OCI-LY3 (cell line): ENCODE results near the gene ELOVL1.

Experiments
- H2AFZ ChIP-seq: fragments of 200-600, 300-600 bp; shearing (Covaris generic); 2 replicates; pipeline ENCODE4 v1.6.0; 2014; ENCODE audit warnings: antibody characterized with exemption, low read depth, low read length
- H3K27ac ChIP-seq: fragments of 200-600, 300-600 bp; sonication (generic); 2 replicates; pipeline ENCODE4 v1.5.1; 2014; ENCODE audit warnings: mild to moderate bottlenecking, low read length, moderate library complexity, mixed read lengths
- H3K27me3 ChIP-seq: fragments of 200-600, 300-600 bp; sonication (generic); 2 replicates; pipeline ENCODE4 v1.6.1; 2014; ENCODE audit warnings: low read depth, low read length, mixed read lengths
- H3K36me3 ChIP-seq: fragments of 200-600, 300-600 bp; sonication (generic); replicated peaks from 2 replicates; pipeline ENCODE3; 2014; ENCODE audit warnings: low read depth, low read length, mixed read lengths
- H3K4me1 ChIP-seq: fragments of 300-600, 200-600 bp; sonication (generic); 2 replicates; pipeline ENCODE4 v1.6.1; 2014; ENCODE audit warnings: low read length, mixed read lengths
- H3K4me2 ChIP-seq: fragments of 200-600, 300-600 bp; sonication (generic); 2 replicates; pipeline ENCODE4 v1.6.1; 2014; ENCODE audit warnings: low read length, mixed read lengths
- H3K4me3 ChIP-seq: fragments of 300-600, 200-600 bp; sonication (generic); 2 replicates; pipeline ENCODE4 v1.5.1; 2014; ENCODE audit warnings: antibody characterized with exemption, mild to moderate bottlenecking, low read length, moderate library complexity
- H3K79me2 ChIP-seq: fragments of 300-600, 200-600 bp; shearing (Covaris generic); 2 replicates; pipeline ENCODE4 v1.6.1; 2014; ENCODE audit warnings: mild to moderate bottlenecking, low read length, mixed read lengths
- H3K9ac ChIP-seq: fragments of 300-600, 200-600 bp; shearing (Covaris generic); 2 replicates; pipeline ENCODE4 v1.6.0; 2014; ENCODE audit warnings: mild to moderate bottlenecking, low read length, moderate library complexity
- H3K9me3 ChIP-seq: fragments of 200-600, 300-600 bp; shearing (Covaris generic); 2 replicates; pipeline ENCODE4 v1.6.1; 2014; ENCODE audit warnings: low read length, mixed read lengths; ENCODE audit not compliant: insufficient read depth
- H4K20me1 ChIP-seq: fragments of 200-600, 300-600 bp; sonication (generic); 2 replicates; pipeline ENCODE4 v1.6.1; 2016; ENCODE audit warnings: low read length, mixed read lengths; ENCODE audit not compliant: insufficient read depth
- EZH2phosphoT487 ChIP-seq: fragments of 200-600 bp; shearing (Covaris generic); IDR thresholded peaks from 2 replicates; pipeline ENCODE4 v1.6.1; 2018; ENCODE audit warnings: antibody characterized with exemption, mixed run types, low read depth
- TF ChIP-seq, protein P1 (sequence below): fragments of 200-600, 300-600 bp; sonication (generic); IDR thresholded peaks from 2 replicates; pipeline ENCODE4 v1.5.1; 2014; ENCODE audit warnings: antibody characterized with exemption, low read length, low read depth

The ELOVL1 gene

DNA sequence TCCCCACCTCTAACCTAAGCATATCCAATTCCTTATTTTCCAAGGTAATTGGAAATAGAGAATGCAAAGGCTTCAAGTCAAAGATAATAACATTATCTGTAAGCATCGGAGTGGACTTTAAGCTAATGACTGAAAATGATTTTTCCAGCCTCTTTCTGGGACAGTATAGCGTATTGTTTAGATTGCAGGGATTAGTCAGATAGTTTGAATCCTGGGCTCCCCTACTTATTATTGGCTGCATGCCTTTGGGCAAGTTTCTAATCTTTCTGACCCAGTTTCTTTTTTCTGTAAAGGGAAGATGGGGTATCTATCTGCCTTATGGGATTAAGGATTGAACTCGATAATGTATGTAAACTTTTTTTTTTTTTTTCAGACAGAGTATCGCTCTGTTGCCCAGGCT is 10.6 kb downstream of the ELOVL1 start:
- H3K4me3 ChIP-seq = no peak overlapping the region
- H3K9me3 ChIP-seq = no peaks in the 10 kb centered on the region
- H3K36me3 ChIP-seq = peaks cover 23% of the 10 kb centered on the region
- H4K20me1 ChIP-seq = no peaks in the 10 kb centered on the region
- H3K9ac ChIP-seq = no peak overlapping the region
- no peak overlapping the region for H3K4me2 ChIP-seq
- H3K4me1 ChIP-seq = peaks cover 16% of the 10 kb centered on the region
- no peaks in the 10 kb centered on the region for H3K27me3 ChIP-seq
- H3K27ac ChIP-seq = no peak overlapping the region
- no peak for TF ChIP-seq EZH2phosphoT487
- TF ChIP-seq, protein P1, sequence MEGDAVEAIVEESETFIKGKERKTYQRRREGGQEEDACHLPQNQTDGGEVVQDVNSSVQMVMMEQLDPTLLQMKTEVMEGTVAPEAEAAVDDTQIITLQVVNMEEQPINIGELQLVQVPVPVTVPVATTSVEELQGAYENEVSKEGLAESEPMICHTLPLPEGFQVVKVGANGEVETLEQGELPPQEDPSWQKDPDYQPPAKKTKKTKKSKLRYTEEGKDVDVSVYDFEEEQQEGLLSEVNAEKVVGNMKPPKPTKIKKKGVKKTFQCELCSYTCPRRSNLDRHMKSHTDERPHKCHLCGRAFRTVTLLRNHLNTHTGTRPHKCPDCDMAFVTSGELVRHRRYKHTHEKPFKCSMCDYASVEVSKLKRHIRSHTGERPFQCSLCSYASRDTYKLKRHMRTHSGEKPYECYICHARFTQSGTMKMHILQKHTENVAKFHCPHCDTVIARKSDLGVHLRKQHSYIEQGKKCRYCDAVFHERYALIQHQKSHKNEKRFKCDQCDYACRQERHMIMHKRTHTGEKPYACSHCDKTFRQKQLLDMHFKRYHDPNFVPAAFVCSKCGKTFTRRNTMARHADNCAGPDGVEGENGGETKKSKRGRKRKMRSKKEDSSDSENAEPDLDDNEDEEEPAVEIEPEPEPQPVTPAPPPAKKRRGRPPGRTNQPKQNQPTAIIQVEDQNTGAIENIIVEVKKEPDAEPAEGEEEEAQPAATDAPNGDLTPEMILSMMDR = no peak
- no peak overlapping the region for H2AFZ ChIP-seq
- peaks cover 33% of the 10 kb centered on the region for H3K79me2 ChIP-seq

GRCh38 chr1:43354936-43355335 is 12.9 kb downstream of the ELOVL1 start:
- H2AFZ ChIP-seq = no peak overlapping the region
- no peak overlapping the region for H3K4me3 ChIP-seq
- no peak overlapping the region for H3K9ac ChIP-seq
- TF ChIP-seq, protein P1 = no peak
- TF ChIP-seq EZH2phosphoT487 = no peak
- peaks cover 7% of the 10 kb centered on the region for H3K4me1 ChIP-seq
- no peaks in the 10 kb centered on the region for H4K20me1 ChIP-seq
- no peaks in the 10 kb centered on the region for H3K27me3 ChIP-seq
- peaks cover 15% of the 10 kb centered on the region for H3K79me2 ChIP-seq
- H3K36me3 ChIP-seq = peaks cover 6% of the 10 kb centered on the region
- no peak overlapping the region for H3K4me2 ChIP-seq
- no peak overlapping the region for H3K27ac ChIP-seq
- no peaks in the 10 kb centered on the region for H3K9me3 ChIP-seq

DNA sequence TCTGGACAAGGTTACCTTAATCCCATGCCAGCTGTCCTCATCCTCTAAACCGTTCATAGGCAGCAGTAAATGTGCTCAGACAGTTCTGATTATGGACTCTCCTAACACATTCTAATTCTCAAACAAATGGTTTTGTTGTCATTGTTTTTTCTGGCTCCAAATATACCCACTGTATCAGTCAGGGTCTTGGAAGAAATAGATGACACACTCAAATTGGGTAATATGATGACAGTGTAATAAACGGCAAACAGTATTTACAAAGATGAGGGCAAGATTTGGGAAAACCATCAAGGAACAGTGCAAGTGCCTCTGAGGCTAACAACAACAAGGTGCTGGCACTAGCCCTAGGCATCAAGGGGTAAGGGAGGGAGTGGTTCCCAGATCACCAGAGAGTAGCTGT is 13.3 kb downstream of the ELOVL1 start:
- Histone ChIP-seq H3K36me3 (peaks cover 2% of the 10 kb centered on the region), H3K27ac (no peak overlapping the region), H3K27me3 (no peaks in the 10 kb centered on the region), H3K4me2 (no peak overlapping the region), H3K4me1 (peaks cover 3% of the 10 kb centered on the region; the same call in 1 of the 2 replicates), H3K9me3 (no peaks in the 10 kb centered on the region), H3K4me3 (no peak overlapping the region), H3K9ac (no peak overlapping the region), H2AFZ (no peak overlapping the region), H4K20me1 (no peaks in the 10 kb centered on the region), H3K79me2 (peaks cover 10% of the 10 kb centered on the region)
- TF ChIP-seq EZH2phosphoT487 = no peak
- TF ChIP-seq, protein P1 = no peak

DNA sequence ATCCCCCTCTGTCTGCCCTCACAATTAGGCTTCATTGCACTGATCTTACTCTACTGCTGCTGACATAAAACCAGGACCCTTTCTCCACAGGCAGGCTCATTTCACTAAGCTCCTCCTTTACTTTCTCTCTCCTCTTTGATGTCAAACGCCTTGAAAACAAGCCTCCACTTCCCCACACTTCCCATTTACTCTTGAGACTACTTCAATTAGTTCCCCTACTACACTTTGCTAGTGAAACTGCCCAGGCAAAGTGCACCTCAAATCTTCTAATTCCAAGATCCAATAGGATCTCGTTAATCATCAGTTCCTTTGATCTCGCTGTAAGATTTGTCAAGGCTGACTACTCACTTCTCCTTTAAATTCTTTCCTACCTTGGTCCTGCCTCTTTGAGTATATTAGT is 14.9 kb downstream of the ELOVL1 start:
- no peak overlapping the region for H3K27ac ChIP-seq
- H3K27me3 ChIP-seq = no peaks in the 10 kb centered on the region
- H3K36me3 ChIP-seq = no peaks in the 10 kb centered on the region
- no peak overlapping the region for H3K4me3 ChIP-seq
- no peak overlapping the region for H3K9ac ChIP-seq
- H3K9me3 ChIP-seq = no peaks in the 10 kb centered on the region
- no peaks in the 10 kb centered on the region; the same call in 1 of the 2 replicates for H3K79me2 ChIP-seq
- peaks cover 2% of the 10 kb centered on the region; the same call in 1 of the 2 replicates for H3K4me1 ChIP-seq
- no peaks in the 10 kb centered on the region for H4K20me1 ChIP-seq
- H2AFZ ChIP-seq = no peak overlapping the region
- TF ChIP-seq, protein P1 = no peak
- TF ChIP-seq EZH2phosphoT487 = no peak
- no peak overlapping the region for H3K4me2 ChIP-seq
